Measurements from ENCODE around the gene SAP25.

DNA sequence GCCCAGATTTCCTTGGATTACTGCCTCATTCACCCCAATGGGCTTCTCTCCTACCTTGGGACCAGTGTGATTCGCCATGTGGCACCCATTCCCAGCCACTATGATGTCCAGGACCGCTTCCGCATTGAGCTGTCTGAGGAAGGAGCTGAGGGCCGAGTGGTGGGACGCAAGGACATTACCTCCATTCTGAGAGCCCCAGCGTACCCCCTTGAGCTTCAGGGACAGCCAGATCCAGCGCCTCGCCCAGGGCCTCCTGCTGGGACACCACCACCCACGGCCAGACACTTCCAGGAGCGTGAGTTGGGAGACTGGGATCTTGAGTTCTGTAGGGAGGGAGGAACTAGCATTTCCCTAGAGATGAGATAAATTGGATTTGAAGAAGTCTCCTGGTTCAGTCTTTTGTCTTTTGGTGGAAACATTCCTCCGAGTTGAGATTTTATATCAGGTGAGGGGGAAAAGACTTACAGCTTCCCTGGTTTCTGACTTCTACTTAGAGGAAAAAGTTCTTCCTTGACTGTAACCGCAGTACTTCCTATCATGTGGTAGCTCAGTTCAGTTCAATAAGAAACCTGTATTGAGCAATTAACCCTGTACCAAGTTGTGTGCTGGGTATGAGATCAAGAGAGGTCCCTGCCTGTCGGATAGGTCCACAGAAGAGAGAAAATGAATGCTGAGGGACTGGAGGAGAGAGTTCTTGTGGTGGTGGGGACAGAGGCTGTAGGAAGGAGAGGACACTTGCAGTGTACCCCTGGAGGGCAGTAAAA is 39.9 kb upstream of the SAP25 start:
- TF ChIP-seq POLR2A (IDR thresholded peaks at IDR 0.05; ENCODE audit: low read depth, low read length): no peak
- TF ChIP-seq CTCF (conservative IDR thresholded peaks at IDR 0.05; ENCODE audit: low read depth, low read length): no peak
- TF ChIP-seq NFE2L2 (IDR thresholded peaks at IDR 0.05; ENCODE audit: low read depth, low read length): no peak
- no peak for TF ChIP-seq RAD21 (IDR thresholded peaks at IDR 0.05; ENCODE audit: low read length)
- TF ChIP-seq FOS (IDR thresholded peaks at IDR 0.05; ENCODE audit: low read depth, low read length): no peak
- TF ChIP-seq SMC3 (IDR thresholded peaks at IDR 0.05; ENCODE audit: low read depth, low read length): no peak
- no peak for TF ChIP-seq BHLHE40 (IDR thresholded peaks at IDR 0.05; ENCODE audit: low read depth, low read length)
- TF ChIP-seq RFX5 (IDR thresholded peaks at IDR 0.05; ENCODE audit: low read depth, low read length): no peak
- no peak for TF ChIP-seq ELK1 (IDR thresholded peaks at IDR 0.05; ENCODE audit: borderline replicate concordance, low read depth, low read length)
- TF ChIP-seq MAZ (IDR thresholded peaks at IDR 0.05; ENCODE audit: borderline replicate concordance, low read depth, low read length): no peak
- no peak for TF ChIP-seq CEBPB (IDR thresholded peaks at IDR 0.05; ENCODE audit: low read depth, low read length)
- TF ChIP-seq CHD1 (IDR thresholded peaks at IDR 0.05; ENCODE audit: low read depth, low read length): no peak
